CD4-positive, alpha-beta T cell treated with Interleukin-6 for 4 hours (primary cell): Measurements from ENCODE around the gene ARSD.
"Not testable (repeated sequence)": the region's sequence is repeated elsewhere in the genome, so short reads cannot be mapped to it uniquely, and the experiment has no call there.

Experiments used
- DNase-seq: peaks from one replicate; pipeline ENCODE4 v3.0.0-alpha.2; 2020; ENCODE audit warnings: mixed read lengths

The ARSD gene, protein sequence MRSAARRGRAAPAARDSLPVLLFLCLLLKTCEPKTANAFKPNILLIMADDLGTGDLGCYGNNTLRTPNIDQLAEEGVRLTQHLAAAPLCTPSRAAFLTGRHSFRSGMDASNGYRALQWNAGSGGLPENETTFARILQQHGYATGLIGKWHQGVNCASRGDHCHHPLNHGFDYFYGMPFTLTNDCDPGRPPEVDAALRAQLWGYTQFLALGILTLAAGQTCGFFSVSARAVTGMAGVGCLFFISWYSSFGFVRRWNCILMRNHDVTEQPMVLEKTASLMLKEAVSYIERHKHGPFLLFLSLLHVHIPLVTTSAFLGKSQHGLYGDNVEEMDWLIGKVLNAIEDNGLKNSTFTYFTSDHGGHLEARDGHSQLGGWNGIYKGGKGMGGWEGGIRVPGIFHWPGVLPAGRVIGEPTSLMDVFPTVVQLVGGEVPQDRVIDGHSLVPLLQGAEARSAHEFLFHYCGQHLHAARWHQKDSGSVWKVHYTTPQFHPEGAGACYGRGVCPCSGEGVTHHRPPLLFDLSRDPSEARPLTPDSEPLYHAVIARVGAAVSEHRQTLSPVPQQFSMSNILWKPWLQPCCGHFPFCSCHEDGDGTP

DNA sequence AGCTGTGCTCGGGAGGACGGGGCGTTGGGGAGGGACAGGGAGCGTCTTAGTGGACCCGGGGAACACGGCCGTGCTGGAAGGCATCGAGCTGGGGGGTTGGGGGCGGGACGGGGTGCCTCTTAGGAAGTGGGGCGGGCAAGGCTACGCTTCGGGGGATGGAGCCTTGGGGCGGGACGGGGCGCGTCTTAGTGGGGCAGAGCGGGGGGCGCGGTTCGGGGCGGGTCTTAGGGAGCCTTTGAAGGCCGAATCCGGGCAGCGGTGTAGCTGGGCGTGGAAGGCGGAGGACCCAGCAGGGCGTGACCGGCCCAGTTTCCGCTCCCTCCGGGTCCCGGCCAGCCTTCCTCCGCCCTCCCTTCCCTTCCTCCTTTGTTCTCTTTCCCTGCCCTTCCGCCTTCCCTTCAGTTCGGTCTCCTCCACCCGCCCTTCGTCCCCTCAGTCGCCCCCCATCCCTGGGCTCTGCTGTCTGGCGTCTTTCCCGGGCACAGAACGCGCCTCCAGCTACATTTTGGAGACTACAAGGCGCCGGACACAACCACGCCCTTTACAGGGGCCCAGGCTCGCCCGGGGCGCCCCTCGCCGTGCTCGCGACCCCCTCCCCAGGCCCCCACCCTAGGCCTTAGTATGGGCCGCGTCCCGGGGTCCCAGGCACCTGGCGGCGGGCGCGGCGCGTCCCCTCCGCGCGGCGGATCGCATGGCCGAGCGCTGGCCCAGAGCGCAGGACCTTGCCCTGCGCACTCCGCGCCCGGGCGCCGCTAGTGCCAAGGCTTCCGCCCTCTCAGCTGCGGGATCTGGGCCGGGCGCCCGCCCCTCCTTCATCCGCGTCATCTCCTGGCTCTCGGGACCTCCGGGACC is at the start of gene ARSD:
Gene ARSD (minus strand): TSS at position 757 of the 852 bp plus-strand sequence. CDS start 64 bp downstream, at position 693.
- peak; percentile 70 for DNase-seq

DNA sequence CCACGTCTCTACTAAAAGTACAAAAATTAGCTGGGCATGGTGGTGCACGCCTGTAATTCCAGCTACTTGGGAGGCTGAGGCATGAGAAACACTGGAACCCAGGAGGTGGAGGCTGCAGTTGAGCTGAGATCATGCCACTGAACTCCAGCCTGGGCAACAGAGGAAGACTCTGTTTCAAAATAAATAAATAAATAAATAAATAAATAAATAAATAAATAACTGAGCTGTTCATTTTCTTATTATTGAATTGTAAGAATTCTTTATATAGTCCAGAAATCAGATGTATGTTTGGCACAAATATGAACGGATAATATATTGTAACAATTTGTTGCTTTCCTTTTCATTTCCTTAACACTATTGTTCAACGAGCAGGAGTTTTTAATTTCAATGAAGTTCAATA is 49.5 kb upstream of the ARSD start:
- DNase-seq, result not testable (repeated sequence)

DNA sequence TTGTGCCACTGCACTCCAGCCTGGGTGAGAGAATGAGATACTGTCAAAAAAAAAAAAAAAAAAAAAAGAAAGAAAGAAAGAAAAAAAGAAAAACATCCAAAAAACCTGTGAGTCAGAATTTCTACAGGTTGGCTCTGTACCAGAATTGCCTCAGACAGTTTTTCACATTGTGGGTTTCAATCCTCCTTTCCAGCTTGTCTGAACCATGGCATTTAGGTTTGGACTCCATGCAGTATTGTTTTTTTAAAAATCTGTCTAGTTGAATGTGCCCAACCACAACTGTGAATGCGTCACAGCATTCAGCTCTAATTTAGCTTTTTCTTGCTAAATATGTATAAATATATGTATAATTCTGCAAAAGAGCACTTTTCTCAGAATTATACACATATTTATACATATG is 45.8 kb upstream of the ARSD start:
- no peak for DNase-seq

DNA sequence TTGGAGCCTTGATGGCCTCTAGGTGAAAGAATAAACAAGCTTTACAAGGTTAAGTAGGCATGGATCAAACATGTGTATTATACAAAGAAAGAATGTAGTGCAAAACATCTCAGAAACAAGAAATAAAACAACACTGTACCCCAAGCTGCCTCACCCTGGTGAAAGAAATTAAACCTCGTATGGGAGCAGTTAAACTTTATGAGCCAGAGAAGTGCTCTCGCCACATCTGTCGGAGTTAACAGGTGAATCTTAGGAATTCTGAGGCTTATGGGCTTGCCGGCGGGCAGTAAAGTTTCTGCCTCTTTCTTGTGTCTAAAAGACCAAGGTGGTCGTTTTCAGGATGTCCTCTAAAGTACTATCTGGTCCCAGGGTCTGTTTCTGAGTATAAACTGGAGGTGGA is 43.3 kb upstream of the ARSD start:
- no peak for DNase-seq

DNA sequence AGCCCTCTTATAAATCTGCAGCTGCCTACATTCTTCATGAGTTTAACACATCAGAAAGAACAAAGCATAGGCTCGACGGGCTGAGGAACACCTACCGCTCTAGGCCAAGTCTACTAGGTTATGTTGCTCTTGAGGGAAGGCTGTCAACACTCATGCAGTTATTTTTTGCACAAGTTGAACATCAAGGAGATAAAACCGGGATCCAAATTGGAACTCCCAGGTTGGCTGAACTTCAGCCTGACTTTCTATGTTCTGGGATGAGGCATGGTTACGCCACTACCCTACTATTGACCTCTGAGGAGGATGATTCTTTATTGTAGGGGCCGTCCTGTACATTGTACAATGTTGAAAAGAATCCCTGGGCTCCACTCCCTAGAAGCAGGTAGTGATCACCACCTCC is 39.9 kb upstream of the ARSD start:
- no peak for DNase-seq

DNA sequence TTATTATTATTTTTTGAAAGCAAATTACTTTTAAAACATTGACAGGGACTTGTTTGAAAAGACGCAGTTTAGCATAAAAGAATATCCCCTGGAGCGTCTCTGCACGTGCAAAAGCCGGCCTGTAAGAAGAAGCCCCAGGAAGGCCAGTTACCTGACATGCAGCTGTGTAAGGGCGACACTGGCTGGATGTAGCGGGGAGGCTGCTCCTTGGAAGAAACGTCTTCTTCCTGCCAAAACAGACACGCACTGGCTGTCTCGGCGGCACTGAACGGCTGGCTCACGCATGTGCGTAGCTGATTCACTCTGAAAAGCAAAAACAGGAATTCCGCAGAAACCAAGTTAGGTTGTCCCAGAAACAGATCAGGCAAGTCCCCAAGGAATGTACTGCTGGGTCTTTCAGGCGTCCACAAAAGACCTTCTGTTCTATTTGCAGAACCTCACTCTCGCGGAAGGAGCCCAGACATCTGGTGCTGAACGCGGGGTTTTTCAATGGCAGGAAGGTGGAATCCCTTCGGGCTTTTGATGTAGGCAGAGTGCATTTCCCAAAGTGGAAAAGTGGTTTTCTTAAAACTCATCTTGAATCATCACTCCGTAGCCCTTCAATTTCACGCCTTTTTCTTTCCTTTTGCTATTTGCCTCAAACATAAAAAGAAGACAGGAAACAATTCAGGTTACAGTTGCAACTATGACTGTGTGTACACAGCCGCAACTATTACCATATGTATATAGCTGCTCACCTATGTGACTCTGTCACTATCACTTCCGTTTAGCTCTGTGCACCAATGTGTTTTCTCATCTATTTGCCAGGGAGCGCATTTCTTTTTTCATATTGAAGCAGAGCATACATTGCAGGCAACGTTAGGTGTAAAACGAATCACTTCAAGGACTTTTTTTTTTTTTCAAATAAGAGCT is 39.1 kb upstream of the ARSD start:
- no peak for DNase-seq

DNA sequence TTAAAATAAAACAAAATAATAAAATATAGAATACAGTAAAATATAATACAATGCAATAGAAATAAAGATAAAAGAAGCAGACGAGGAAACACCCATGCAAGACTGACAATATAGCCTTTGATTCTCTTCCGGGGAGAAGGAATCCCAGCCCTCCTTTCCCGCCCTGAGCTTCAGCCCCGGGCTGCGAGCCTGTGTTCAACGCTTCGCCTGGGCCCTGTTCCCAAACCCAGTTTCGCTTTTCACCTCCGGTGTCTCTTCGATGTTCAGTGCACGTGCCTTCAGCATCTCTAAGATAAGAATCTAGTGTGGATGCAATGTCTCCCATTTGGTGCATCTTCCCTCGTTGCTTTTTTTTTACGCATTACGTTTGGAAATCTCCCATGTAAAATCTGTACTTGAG is 38.4 kb upstream of the ARSD start:
- DNase-seq, result no peak

DNA sequence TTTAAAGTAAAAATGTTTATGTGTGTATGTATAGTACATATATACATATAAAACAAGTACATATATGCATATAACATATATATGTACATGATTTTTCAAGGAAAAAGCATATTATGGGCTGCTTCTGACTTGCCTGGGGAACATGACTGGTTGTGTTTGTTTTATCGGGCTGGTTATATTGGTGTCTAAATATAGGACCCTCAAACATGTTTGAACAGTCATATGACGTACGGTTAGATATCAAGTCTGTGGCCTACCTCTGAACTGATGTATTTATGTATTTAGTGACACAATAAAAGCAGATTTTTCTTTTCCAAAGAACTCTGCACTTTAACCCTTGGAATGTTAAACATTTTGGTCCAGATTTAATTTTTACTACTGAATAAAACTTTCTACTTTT is 37.9 kb upstream of the ARSD start:
- no peak for DNase-seq

DNA sequence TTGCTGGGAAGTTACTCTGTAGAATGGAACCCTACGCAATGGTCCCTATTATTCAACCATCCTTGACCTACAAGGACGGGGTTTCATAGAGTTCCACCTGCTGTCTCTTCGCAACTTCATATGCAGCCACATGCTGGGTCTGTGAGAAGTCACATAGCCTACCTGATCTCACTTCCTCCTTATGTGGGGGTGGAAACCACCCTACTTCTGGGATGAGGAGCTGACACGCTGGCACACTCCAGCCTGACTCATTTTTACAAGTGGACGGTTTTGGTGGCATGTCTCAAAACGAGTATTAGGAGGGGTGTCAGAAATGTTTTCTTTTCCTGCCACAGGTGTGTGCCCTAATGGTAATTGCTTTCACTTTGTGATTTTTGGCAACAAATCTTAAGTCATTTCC is 36.8 kb upstream of the ARSD start:
- DNase-seq, result no peak

DNA sequence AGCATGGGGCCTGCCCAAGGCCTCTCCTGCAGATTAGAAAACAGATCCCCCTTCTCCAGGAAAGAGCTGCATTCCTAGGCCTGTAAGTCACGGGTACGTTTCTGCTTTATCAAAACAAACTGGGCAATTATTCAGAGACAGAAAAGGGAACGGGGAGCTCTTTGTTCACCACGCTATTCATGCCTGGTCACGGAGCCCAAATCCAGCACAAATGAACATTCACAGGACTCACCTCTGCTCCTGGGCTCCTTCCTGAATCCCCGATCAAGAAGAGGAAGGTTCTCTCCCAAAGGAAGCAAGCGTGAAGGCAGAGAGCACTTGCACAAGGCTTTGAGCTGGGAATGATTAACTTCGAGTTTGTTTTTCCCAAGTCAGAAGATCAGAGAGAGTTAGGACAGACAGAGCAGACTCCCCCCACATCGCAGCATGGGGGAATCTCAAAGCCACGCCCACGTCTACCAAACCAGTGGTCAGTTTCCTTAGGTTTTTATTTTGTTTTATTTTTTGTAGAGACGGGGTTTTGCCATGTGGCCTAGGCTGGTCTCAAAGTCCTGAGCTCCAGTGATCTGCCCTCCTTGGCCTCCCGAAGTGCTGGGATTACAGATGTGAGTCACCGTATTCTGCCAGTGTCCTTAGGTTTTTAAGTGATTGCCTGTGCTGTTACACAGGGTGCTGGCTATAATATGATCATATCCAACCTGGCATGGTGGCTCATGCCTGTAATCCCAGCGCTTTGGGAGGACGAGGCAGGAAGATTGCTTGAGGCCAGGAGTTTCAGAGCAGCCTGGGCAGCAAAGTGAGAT is 35.1 kb upstream of the ARSD start:
- not testable (repeated sequence) for DNase-seq

DNA sequence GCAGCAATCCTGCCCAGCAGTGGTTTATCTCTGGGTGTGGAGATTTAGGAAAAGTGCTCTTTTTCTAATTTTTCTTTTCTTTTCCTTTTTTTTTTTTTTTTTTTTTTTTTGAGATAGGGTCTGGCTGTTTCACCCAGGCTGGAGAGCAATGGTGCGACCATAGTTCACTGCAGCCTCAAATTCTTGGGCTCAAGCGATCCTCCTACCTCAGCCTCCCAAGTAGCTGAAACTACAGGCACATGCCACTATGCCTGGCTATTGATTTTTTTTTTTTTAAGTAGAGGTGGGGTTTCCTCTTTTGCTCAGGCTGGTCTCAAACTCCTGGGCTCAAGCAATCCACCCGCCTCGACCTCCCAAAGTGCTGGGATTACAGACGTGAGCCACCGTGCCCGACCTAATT is 34.3 kb upstream of the ARSD start:
- not testable (repeated sequence) for DNase-seq

DNA sequence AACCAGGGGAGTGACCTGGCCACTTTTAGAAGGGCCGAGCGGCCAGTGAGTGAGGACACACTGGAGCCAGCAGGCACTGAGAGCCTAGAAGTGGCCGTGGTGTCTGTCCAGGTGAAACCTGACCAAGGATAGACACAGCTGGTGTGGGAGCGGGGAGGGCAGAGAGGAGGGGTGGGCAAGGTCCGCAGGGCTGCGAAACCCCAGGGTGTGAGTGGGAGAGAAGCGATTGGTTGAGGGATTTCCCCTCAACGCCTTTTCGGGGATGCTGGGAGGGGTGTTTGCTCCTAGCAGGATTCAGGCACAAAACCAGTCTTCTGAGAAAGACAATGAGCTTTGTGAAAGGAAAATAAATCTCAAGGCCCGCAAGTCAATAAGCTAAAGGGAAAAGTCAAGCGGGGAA is 33.2 kb upstream of the ARSD start:
- no peak for DNase-seq

DNA sequence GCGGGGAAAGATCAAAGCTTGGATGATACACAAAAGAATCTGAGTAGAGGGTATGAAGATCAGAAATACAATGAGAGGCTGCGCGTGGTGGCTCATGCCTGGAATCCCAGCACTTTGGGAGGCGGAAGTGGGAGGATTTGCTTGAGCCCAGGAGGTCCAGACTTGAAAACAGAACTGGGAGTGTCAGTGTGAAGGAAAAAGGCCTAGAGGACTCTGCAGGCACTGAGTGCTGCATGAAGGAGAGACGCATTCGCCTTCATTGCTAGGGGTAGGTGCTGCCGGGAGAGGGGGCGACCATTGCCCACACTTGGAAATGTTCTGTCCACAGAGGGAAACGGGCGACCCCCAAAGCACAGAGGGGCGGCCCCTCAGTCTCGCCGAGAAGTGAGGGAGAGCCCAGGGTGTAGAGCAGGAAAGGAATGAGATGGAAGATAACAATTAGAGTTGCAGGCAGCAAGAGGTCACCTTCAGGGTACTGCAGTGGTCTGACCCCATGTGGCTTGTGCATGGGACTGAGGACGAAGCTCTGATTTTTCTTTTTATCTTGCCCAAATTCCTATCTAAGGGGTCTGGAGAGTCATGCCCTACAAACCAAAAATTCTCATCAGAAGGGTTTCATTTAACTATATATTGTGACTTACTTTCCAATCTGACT is 31.8 kb upstream of the ARSD start:
- no peak for DNase-seq

DNA sequence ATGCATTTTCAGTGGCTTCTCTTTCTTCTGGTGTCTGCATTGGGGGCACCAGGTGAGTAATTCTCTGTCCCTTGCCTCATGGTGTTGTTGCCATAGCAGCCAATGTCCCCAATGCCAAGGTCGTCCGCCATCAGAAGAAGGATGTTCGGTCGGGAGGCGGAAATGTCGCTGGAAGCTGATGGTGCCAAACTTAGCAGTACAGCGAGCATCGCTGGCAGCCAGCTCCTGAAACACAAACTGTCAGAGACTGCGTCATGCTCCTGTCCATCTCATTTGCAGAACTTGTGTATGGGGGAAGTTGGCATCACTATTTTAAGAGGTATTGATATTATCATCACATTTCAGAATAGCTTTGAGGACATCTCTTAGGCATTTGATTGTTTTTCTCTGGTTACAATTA is 29.1 kb upstream of the ARSD start:
- DNase-seq, result no peak

DNA sequence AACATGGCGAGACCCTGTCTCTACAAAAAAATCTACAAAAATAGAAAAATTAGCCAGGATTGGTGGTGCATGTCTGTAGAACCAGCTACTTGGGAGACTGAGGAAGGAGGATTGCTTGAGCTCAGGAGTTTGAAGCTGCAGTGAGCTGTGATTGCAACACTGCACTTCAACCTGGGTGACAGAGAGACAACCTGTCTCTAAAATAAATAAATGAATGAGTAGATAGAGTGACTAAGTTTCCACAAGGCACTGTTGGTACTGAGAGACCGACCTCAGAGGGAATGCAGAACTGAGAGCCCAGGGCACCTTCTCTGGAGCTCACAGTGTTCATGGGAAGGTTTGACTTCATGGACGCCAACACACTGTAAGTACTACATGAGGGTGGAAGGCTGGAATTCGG is 26.7 kb upstream of the ARSD start:
- DNase-seq, result no peak

DNA sequence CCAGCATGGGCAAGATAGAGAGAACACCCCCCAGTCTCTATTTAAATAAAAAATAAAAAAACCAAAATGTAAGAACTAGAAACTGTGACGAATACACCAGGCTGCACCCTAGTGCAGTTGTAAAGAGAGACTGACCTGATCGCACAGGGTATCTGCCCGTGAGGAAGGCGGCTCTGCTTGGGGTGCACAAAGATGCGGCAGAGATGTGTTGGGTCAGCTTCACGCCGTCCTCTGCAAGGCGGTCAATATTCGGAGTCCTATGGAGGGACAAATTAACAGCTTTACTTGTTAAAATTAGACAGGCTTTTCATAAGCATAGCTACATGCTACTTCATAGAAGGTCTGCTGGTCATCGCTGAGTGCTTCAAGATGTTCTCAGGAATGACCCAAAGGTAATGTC is 26.1 kb upstream of the ARSD start:
- no peak for DNase-seq

DNA sequence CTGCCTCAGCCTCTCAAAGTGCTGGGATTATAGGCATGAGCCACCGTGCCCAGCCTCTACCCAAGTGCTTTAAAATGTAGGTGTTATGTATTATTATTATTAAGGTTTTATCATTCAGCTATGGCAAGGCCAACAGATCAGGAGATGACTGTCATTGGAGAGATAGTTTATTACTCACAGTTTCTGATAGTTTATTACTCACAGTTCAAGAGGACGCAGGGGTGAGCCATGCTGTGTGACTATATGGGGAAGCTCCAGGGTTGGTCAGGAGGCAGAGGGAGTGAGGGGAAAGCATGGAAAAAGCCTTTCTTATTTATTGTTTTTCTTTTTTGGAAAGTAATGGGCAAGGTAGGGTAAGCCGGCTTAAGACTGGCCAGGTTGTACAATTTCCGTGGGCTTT is 25.4 kb upstream of the ARSD start:
- no peak for DNase-seq

DNA sequence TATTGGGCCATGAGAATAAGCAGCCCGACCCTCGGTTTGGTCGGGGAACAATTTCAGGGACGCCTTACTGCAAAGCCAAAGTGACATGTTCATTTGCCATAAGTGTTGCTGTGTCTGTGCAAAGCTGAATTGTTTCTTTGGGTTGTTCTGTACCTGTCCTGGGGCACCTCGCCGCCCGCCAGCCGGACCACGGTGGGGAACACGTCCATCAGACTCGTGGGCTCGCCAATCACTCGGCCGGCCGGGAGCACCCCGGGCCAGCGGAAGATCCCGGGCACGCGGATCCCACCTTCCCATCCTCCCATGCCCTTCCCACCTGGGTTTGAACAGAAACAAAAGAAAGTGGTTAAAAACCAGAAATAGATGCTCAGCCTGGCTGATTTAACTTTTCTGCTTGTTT is 8.8 kb upstream of the ARSD start:
- not testable (repeated sequence) for DNase-seq

DNA sequence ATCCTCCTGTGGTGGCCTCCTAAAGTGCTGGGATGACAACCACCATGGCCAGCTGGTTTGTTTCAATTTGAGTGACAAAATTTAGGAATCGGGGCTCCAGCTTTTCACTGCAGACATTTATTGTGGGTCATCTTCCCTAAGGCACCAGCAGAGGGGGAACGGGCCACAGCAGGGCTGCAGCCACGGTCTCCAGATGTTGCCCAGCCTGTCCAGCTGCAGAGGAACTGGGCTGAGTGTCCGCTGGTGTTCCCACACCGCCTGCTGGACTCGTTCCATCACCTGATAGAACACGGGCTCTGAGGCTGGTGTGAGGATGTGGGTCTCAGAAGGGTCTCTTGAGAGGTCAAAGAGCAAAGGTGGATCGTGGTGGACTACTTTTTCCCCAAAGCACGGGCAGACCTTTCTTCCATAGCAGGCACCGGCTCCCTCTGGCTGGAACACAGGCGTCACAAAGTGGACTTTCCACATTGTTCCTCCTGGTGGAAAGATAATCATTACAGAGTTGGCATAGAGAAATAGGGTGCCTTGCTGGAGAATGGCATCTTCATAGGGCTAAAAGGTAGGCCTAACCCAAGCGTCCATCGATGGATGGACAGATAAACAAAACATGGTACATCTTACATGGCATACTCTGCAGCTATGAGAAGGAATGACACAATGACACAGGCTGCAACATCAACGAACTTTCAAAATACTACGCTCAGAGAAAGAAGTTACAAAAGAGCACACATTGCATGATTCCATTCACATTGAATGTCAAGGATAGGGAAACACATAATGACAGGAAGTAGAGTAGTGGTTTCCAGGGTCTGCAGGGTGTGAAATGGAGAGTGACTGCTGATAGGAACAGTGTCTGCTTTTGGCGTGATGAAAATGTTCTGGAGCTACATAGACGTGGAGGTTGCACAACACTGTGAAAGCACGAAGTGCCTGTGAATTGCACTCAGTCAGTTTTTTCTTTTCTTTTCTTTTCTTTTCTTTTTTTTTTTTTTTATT is 5.9 kb upstream of the ARSD start:
- DNase-seq, result no peak
